ENCODE results near the gene TTLL11.

DNA sequence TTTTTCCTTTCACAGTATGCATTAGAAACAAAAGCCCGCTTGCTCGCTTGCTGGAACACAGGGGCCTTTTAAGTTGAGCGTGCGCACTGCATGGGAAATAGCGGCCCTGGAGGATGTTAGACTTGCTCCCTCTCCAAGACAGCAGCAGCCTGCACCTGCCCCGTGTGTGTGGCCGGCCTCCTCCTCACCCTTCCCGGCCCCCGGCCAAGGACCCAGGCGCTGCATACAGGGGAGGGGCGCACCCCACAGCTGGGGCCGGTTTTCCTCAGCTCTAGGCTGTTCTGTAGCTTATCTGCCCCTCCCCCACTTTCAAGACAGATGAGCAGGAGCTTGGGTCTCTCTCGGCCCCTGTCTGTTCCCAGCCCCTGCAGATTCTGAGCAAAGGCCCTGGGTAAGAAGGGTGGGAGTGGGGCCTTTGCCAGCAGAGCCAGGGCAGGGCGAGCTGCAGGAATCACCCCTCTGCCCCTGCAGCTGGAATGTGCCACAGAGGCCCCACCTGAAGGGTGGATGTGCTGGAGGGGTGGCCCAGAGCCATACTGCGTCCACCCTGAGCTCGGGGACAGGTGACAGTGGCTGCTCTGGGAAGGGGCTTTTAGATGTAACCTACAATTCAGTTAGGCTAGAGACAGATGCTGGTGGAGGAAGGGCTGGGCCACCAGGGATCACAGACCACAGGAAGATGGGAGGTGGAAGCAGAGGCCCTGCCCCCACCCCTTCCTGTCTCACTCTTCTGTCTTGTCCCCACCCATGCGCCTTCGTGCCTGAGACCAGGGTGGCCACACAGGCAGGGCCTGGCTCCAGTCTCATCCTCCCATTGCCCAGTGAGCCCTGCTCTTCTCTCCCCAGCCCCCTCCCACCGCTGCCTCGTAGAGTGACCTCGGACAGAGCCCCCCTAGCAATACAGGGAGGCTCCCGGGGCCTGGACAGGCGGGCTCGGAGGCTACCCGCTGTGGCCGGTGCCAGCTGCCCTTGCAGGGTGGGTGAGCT is 309.3 kb downstream of the TTLL11 start:
- TF ChIP-seq GATA3 (IDR thresholded peaks at IDR 0.05; ENCODE audit: low read depth, low read length) (no peak), GATA2 (IDR thresholded peaks at IDR 0.05; ENCODE audit: low read depth, low read length) (no peak)

Measured in SH-SY5Y (cell line).